Measurements from ENCODE around the gene PTPN6.

The PTPN6 gene

DNA sequence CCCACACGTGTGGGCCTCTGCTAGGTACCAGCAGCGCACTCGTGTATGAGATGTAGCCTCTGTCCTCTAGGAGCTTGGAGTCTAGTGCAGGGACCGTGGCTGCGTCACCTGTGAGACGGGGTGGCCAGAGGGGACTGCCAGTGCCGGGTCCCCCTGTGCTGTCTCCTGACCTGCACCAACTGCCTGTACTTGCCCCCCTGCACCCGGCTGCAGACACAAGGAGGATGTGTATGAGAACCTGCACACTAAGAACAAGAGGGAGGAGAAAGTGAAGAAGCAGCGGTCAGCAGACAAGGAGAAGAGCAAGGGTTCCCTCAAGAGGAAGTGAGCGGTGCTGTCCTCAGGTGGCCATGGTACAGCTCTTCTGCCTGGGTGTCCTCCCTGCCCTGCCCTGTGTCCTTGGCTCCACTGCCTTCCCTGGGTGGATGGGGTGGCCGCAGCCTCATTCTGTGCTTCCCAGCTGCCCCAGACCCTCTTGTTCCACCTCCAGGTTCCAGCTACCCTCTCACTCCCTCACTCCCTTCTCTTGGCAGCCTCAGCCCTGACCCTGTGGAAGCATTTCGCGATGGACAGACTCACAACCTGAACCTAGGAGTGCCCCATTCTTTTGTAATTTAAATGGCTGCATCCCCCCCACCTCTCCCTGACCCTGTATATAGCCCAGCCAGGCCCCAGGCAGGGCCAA, 9.6 kb downstream of the PTPN6 start:
- TF ChIP-seq TAF1 (IDR thresholded peaks at IDR 0.05; ENCODE audit: borderline replicate concordance, low read depth, low read length): no peak
- peak; percentile 55; the same call in 1 of the 2 replicates for TF ChIP-seq POLR2A (IDR thresholded peaks at IDR 0.05; ENCODE audit: low read depth, low read length)
- peak; percentile 17 for TF ChIP-seq POLR2AphosphoS5 (IDR thresholded peaks at IDR 0.05; ENCODE audit: low read depth, low read length)
- FAIRE-seq: no peak
- DNase-seq (ENCODE audit: insufficient read length): no peak

DNA sequence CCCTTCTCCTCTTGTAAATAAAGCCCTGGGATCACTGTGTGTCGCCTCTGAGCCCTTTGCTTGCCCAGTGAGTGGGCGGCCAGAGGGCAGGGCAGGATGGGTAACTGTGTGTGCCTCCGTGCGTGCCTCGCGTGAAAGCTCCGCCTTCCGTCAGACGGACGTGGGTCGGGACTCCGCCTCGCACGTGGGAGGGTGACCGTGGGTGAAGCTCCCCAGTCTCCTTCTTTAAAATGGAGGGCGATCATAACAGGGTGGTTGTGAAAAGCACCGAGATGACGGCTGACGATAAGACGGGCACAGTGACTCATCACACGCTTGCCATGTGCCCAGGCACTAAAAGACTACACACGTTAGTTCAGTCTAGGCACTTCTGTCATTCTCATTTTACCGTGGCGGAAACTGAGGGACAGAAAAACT, 10.1 kb downstream of the PTPN6 start:
- FAIRE-seq (peak; percentile 95), DNase-seq (ENCODE audit: insufficient read length) (no peak)
- TF ChIP-seq TAF1 (IDR thresholded peaks at IDR 0.05; ENCODE audit: borderline replicate concordance, low read depth, low read length) (no peak), POLR2A (IDR thresholded peaks at IDR 0.05; ENCODE audit: low read depth, low read length) (no peak; the same call in 1 of the 2 replicates), POLR2AphosphoS5 (IDR thresholded peaks at IDR 0.05; ENCODE audit: low read depth, low read length) (no peak; the same call in 1 of the 2 replicates)

DNA sequence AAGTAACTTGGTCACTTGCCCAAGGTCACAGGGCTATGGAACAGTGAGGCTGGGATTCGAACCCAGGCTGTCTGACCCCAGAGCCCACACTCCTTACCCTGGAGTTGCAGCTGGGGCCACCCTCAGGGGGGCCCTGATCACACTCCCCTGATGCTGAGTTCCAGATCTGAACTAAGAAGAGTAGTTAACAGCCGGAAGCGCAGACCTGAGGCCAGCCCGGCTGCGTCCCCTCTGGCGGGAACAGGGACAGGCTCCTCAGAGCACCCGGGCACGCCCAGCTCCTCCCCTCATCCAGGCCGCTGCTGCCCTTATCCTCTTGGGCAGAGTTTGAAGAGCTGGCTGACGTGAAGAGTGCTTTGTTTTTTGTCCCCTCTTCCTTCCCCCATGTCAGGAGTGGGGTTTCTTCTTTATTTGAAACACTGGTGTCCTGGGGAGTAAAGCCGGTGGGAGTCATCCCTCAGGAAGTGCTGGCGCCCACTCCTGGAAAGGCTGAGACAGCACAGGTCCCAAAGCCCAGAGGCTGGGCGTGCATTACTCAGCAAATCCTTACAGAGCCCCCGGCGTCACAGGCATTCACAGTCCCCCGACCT, 10.6 kb downstream of the PTPN6 start:
- DNase-seq (ENCODE audit: insufficient read length) (no peak), FAIRE-seq (no peak)
- TF ChIP-seq TAF1 (IDR thresholded peaks at IDR 0.05; ENCODE audit: borderline replicate concordance, low read depth, low read length): peak; percentile 42; the same call in 1 of the 2 replicates
- peak; percentile 62 for TF ChIP-seq POLR2A (IDR thresholded peaks at IDR 0.05; ENCODE audit: low read depth, low read length)
- peak; percentile 79; the same call in 1 of the 2 replicates for TF ChIP-seq POLR2AphosphoS5 (IDR thresholded peaks at IDR 0.05; ENCODE audit: low read depth, low read length)

DNA sequence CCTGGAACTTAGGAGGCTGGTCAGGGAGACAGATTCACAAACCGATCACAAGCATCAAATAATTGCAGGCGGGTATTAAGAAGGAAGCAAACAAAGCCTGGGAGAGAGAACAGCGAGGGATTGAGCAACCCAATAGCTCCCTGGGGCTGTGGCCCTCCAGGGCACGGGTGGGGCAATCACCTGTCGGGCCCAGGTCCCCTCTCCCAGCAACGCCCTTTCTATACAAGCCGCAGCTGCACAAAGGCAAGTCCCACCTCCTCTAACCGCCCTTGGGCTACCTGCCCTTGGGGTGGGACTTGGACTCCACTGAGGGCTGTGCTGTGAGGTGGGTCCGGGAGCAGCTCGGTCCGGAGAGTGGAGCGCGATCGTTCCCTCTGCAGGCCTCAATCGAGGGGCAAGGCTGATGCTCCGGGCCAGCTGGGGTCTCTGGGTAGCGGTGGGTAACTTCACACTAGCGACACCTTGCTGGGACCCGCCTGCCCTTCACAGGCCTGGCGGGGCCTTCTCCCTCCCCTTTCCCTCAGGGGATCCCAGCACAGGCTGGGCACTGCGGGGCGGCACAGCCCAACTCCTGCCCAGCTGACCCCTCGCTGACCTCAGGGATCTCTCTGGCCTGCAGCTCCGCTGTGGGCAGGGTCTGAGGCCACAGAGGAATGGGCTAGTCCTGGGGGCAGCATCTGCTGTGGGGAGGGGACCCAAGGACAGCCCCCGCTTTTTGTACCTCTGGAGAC, 11.3 kb downstream of the PTPN6 start:
- no peak for DNase-seq (ENCODE audit: insufficient read length)
- FAIRE-seq: no peak
- TF ChIP-seq POLR2A (IDR thresholded peaks at IDR 0.05; ENCODE audit: low read depth, low read length) (peak; percentile 6), POLR2AphosphoS5 (IDR thresholded peaks at IDR 0.05; ENCODE audit: low read depth, low read length) (no peak; the same call in 1 of the 2 replicates), TAF1 (IDR thresholded peaks at IDR 0.05; ENCODE audit: borderline replicate concordance, low read depth, low read length) (0 out of 2 replicates have a peak, but pooled peaks have one; percentile 7)

GRCh38 chr12:6963016-6963731, 12.0 kb downstream of the PTPN6 start:
- DNase-seq (ENCODE audit: insufficient read length) (no peak), FAIRE-seq (no peak)
- TF ChIP-seq POLR2AphosphoS5 (IDR thresholded peaks at IDR 0.05; ENCODE audit: low read depth, low read length) (no peak), TAF1 (IDR thresholded peaks at IDR 0.05; ENCODE audit: borderline replicate concordance, low read depth, low read length) (no peak), POLR2A (IDR thresholded peaks at IDR 0.05; ENCODE audit: low read depth, low read length) (no peak; the same call in 1 of the 2 replicates)

DNA sequence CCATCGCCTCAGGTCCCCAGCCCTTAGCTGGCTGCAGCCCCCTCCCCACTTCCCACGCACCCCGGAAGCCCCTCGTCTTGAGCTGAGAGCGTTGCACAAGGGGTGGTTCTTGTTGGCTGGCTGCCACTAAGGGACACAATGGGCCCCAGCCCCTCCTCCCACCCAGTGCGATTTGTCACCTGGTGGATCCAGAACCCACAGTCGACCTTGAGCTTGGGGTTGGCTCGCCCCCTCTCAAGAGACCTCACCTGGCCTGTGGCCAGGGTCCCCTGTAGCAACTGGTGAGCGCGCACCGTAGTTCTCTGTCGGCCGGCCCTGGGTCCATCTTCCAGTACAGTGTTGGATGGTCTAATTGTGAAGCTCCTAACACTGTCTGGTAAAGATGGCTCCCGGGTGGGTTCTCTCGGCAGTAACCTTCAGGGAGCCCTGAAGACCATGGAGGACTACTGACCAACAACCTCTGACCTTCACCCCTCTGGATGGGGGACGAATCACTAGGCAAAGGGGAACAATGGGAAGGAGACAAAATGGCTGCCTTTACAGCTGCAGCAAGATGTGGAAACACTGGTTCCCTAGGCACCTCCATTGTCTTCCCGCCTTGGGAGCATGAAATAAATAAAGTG, 12.7 kb downstream of the PTPN6 start:
- FAIRE-seq: no peak
- TF ChIP-seq POLR2AphosphoS5 (IDR thresholded peaks at IDR 0.05; ENCODE audit: low read depth, low read length): no peak
- TF ChIP-seq POLR2A (IDR thresholded peaks at IDR 0.05; ENCODE audit: low read depth, low read length): no peak
- no peak for DNase-seq (ENCODE audit: insufficient read length)

GRCh38 chr12:6964605-6965025, 13.5 kb downstream of the PTPN6 start:
- no peak for DNase-seq (ENCODE audit: insufficient read length)
- no peak for FAIRE-seq
- TF ChIP-seq POLR2AphosphoS5 (IDR thresholded peaks at IDR 0.05; ENCODE audit: low read depth, low read length) (no peak), TAF1 (IDR thresholded peaks at IDR 0.05; ENCODE audit: borderline replicate concordance, low read depth, low read length) (no peak), POLR2A (IDR thresholded peaks at IDR 0.05; ENCODE audit: low read depth, low read length) (no peak)

- TF ChIP-seq TAF1 (IDR thresholded peaks at IDR 0.05; ENCODE audit: borderline replicate concordance, low read depth, low read length) (no peak), POLR2AphosphoS5 (IDR thresholded peaks at IDR 0.05; ENCODE audit: low read depth, low read length) (peak; percentile 83), POLR2A (IDR thresholded peaks at IDR 0.05; ENCODE audit: low read depth, low read length) (peak; percentile 70)
- FAIRE-seq (peak; percentile 82), DNase-seq (ENCODE audit: insufficient read length) (peak; percentile 85)
Observed at GRCh38 chr12:6965026-6965661, 14.0 kb downstream of the PTPN6 start.

DNA sequence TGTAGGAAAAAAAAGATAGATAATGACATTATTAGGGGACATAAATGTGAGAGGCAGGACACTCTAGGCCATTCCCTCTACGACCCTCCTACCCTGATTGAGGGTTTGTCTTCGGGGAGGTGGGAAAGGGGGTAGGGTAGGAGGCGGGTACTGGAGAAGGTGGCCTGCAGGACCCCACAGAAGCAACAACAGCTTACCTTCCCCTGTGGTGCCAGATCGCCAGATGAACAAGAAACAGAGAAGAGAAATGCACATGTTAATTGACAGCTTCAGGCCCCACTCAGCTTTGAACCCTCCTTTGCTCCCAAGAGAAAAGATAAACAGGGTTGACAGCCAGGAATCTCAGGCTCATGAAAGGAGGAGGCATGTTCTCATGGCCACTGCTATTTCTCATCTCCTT, 14.6 kb downstream of the PTPN6 start:
- no peak for DNase-seq (ENCODE audit: insufficient read length)
- TF ChIP-seq POLR2AphosphoS5 (IDR thresholded peaks at IDR 0.05; ENCODE audit: low read depth, low read length) (no peak), TAF1 (IDR thresholded peaks at IDR 0.05; ENCODE audit: borderline replicate concordance, low read depth, low read length) (no peak), POLR2A (IDR thresholded peaks at IDR 0.05; ENCODE audit: low read depth, low read length) (no peak)
- FAIRE-seq: no peak

GRCh38 chr12:6966351-6966750, 15.2 kb downstream of the PTPN6 start:
- no peak for TF ChIP-seq POLR2A (IDR thresholded peaks at IDR 0.05; ENCODE audit: low read depth, low read length)
- no peak for TF ChIP-seq POLR2AphosphoS5 (IDR thresholded peaks at IDR 0.05; ENCODE audit: low read depth, low read length)
- TF ChIP-seq TAF1 (IDR thresholded peaks at IDR 0.05; ENCODE audit: borderline replicate concordance, low read depth, low read length): no peak
- FAIRE-seq (no peak), DNase-seq (ENCODE audit: insufficient read length) (no peak)

All from GM12892 (cell line).